GM23338 (cell line): Measurements from ENCODE around the gene STARD13.

Experiments
- EZH2 ChIP-seq: fragments of 200-600 bp; sonication (generic); IDR thresholded peaks from one replicate; pipeline ENCODE4 v1.8.0; 2017; ENCODE audit warnings: antibody characterized with exemption, mild to moderate bottlenecking, low read depth; ENCODE audit not compliant: unreplicated experiment
- POLR2AphosphoS5 ChIP-seq: IDR thresholded peaks from 2 replicates; pipeline ENCODE4 v1.6.1; 2016; ENCODE audit warnings: antibody characterized with exemption, low read depth
- ZNF114 ChIP-seq: fragments of 250-450 bp; sonication (Bioruptor Pico); IDR thresholded peaks from 2 replicates; pipeline ENCODE4 v1.5.0; 2020; ENCODE audit warnings: mild to moderate bottlenecking, moderate library complexity
- TF ChIP-seq, protein P1 (sequence below), 2 experiments: fragments of 200-600 bp in 1 of 2; sonication (generic) in 1 of 2; conservative IDR thresholded peaks; 2 replicates each; pipeline versions ENCODE4 v1.5.1 to v1.6.1; 2016 to 2017; ENCODE audit warnings: antibody characterized with exemption in 2 of 2, low read depth in 2 of 2, mild to moderate bottlenecking in 2 of 2, moderate library complexity in 1 of 2

GRCh38 chr13:33181264-33181663 is 104.3 kb downstream of the STARD13 start:
- TF ChIP-seq, protein P1, sequence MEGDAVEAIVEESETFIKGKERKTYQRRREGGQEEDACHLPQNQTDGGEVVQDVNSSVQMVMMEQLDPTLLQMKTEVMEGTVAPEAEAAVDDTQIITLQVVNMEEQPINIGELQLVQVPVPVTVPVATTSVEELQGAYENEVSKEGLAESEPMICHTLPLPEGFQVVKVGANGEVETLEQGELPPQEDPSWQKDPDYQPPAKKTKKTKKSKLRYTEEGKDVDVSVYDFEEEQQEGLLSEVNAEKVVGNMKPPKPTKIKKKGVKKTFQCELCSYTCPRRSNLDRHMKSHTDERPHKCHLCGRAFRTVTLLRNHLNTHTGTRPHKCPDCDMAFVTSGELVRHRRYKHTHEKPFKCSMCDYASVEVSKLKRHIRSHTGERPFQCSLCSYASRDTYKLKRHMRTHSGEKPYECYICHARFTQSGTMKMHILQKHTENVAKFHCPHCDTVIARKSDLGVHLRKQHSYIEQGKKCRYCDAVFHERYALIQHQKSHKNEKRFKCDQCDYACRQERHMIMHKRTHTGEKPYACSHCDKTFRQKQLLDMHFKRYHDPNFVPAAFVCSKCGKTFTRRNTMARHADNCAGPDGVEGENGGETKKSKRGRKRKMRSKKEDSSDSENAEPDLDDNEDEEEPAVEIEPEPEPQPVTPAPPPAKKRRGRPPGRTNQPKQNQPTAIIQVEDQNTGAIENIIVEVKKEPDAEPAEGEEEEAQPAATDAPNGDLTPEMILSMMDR (conservative IDR thresholded peaks at IDR 0.05; ENCODE audit: low read depth in 2 of 2): no peak
- no peak for TF ChIP-seq EZH2
- TF ChIP-seq ZNF114 (CRISPR knock-in tag): no peak
- no peak for TF ChIP-seq POLR2AphosphoS5
